ENCODE measurements around the gene RAB41. TPM values are rescaled to one million over a fixed set of nuclear protein-coding genes. Genes with fewer than 3 reads are reported as not detected.
"Not testable (repeated sequence)": the region's sequence is repeated elsewhere in the genome, so short reads cannot be mapped to it uniquely, and the experiment has no call there.

RAB41 gene
- polyA plus RNA-seq (ENCODE audit: insufficient read length in 3 of 3) = 1 to 10 TPM in 2 of 3 donors, under 1 TPM in 1; 0.85 to 1.3 (median 1.2) TPM
- long read RNA-seq, donor 1, partial matches to known transcripts = 65 of 70 reads
- long read RNA-seq, donor 1, other reads (novel, unspliced or antisense) = 5 of 70 reads
- long read RNA-seq, donor 2, partial matches to known transcripts = 11 of 67 reads
- long read RNA-seq, donor 2, other reads (novel, unspliced or antisense) = 56 of 67 reads
- long read RNA-seq, donor 3, partial matches to known transcripts = 12 of 66 reads
- long read RNA-seq, donor 3, other reads (novel, unspliced or antisense) = 54 of 66 reads
- long read RNA-seq, donor 4 = 0 reads
- long read RNA-seq, donor 5, partial matches to known transcripts = 8 of 26 reads
- long read RNA-seq, donor 5, other reads (novel, unspliced or antisense) = 18 of 26 reads
- long read RNA-seq, donor 6 = 0 reads
- long read RNA-seq, donor 7 = 0 reads
- long read RNA-seq, donor 8 = 0 reads
- long read RNA-seq, donor 9 = 0 reads
- long read RNA-seq, donor 10, partial matches to known transcripts = 18 of 53 reads
- long read RNA-seq, donor 10, other reads (novel, unspliced or antisense) = 35 of 53 reads
- long read RNA-seq, donor 11 = 0 reads
- long read RNA-seq, donor 12 = 0 reads
- long read RNA-seq, donor 13 = 0 reads
- long read RNA-seq, donor 14, partial matches to known transcripts = 80 of 80 reads
- long read RNA-seq, donor 14, other reads (novel, unspliced or antisense) = 0 of 80 reads
- long read RNA-seq, donor 15 = 0 reads
- long read RNA-seq, donor 16, partial matches to known transcripts = 29 of 75 reads
- long read RNA-seq, donor 16, other reads (novel, unspliced or antisense) = 46 of 75 reads

- no peak for DNase-seq
Measured at GRCh38 chrX:70281951-70282350, at the start of gene RAB41. TSS of gene RAB41 (plus strand) at chrX:70282172. CDS start at chrX:70282218, 46 bp downstream.

GRCh38 chrX:70234355-70234754 lies 47.6 kb upstream of the RAB41 start, which contains the start of gene AWAT1:
TSS of gene AWAT1 (plus strand) at chrX:70234655. CDS start at chrX:70234696, 41 bp downstream.
- no peak for DNase-seq

GRCh38 chrX:70240751-70241150 lies 41.2 kb upstream of the RAB41 start:
- DNase-seq = no peak

GRCh38 chrX:70241501-70241900 lies 40.5 kb upstream of the RAB41 start:
- DNase-seq = no peak

GRCh38 chrX:70243601-70244000 lies 38.4 kb upstream of the RAB41 start:
- not testable (repeated sequence) for DNase-seq

- no peak for DNase-seq
Measured at GRCh38 chrX:70244881-70245280, 37.1 kb upstream of the RAB41 start.

GRCh38 chrX:70247252-70247651 lies 34.7 kb upstream of the RAB41 start:
- DNase-seq = no peak

- DNase-seq = no peak
Measured at GRCh38 chrX:70252491-70252890, 29.5 kb upstream of the RAB41 start.

GRCh38 chrX:70253377-70254062 lies 28.5 kb upstream of the RAB41 start:
- DNase-seq = no peak

- DNase-seq = no peak
Measured at GRCh38 chrX:70254063-70254400, 27.9 kb upstream of the RAB41 start.

- DNase-seq = no peak
Measured at GRCh38 chrX:70254909-70255308, 27.1 kb upstream of the RAB41 start.

GRCh38 chrX:70255452-70255851 lies 26.5 kb upstream of the RAB41 start:
- DNase-seq = no peak

GRCh38 chrX:70257423-70258288 lies 24.3 kb upstream of the RAB41 start:
- no peak for DNase-seq

- DNase-seq = no peak
Measured at GRCh38 chrX:70260104-70260503, 21.9 kb upstream of the RAB41 start, which contains the start of gene P2RY4. TSS of gene P2RY4 (minus strand) at chrX:70260204. CDS start at chrX:70259624, 580 bp downstream.

GRCh38 chrX:70262952-70263567 lies 18.9 kb upstream of the RAB41 start:
- DNase-seq = peak; percentile 17

- DNase-seq = no peak
Measured at GRCh38 chrX:70264784-70265183, 17.2 kb upstream of the RAB41 start.

GRCh38 chrX:70268034-70268433 lies 13.9 kb upstream of the RAB41 start, which contains the start of gene ARR3:
TSS of gene ARR3 (plus strand) at chrX:70268334. CDS start at chrX:70269386, 1,052 bp downstream.
- no peak for DNase-seq

- not testable (repeated sequence) for DNase-seq
Measured at GRCh38 chrX:70274029-70274428, 7.9 kb upstream of the RAB41 start.

GRCh38 chrX:70279081-70279480 lies 2.9 kb upstream of the RAB41 start:
- DNase-seq = no peak

GRCh38 chrX:70280573-70280972 lies 1.4 kb upstream of the RAB41 start:
- no peak for DNase-seq
